NCI-H82 (cell line): ENCODE results near the gene NRG2.

ENCODE experiments used
- DNase-seq: peaks from one replicate; lab custom pipeline; 2025; lab: John Stamatoyannopoulos, UW

NRG2 gene

DNA sequence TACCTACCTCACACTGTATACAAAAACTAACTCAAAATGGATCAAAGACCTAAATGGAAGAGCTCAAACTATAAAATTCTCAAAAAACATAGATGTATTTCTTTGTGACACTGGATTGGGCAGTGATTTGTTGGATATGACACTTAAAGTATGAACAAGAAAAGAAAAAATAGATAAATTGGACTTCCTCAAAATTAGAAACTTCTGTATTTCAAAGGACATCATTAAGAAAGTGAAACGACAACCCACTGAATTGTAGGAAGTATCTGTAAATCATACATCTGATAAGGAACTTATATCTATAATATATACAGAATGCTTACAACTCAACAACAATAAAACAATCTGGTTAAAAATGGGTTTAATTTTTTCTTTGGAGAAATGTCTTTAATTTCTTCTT lies 96.7 kb downstream of the NRG2 start:
- DNase-seq, result no peak

DNA sequence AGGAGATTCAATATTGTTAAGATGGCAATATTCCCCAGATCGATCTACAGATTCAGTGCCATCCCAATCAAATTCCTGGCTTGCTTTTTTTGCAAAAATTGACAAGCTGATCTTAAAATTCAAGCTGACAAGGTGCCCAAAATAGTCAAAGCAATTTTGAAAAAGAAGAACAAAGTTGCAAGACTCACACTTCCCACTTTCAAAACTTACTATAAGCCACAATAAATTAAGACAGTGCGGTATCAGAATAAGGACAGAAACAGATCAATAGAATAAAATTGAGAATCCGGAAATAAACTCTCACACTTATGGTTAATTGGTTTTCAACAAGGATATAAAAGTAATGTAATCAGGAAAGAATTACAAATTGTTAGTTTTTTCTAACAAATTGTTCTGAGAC lies 97.1 kb downstream of the NRG2 start:
- no peak for DNase-seq

DNA sequence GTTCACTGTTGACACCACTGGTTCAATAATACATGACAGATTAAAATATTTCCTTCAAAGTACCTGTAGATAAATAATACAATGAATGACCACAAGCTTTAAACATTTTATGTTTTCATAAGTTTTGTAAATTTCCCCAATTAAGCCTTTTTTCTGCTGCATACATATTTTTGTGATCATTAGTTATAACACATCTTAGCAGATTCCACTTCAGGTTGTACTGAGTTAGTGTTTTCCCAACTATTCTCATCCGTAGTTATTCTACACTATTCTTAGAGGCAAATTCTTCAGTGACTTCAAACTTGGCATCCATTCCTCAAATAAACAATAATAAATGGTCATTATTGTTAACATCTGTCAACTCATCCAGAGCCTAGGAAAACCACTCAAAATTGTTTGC lies 100.9 kb downstream of the NRG2 start:
- DNase-seq, result no peak

DNA sequence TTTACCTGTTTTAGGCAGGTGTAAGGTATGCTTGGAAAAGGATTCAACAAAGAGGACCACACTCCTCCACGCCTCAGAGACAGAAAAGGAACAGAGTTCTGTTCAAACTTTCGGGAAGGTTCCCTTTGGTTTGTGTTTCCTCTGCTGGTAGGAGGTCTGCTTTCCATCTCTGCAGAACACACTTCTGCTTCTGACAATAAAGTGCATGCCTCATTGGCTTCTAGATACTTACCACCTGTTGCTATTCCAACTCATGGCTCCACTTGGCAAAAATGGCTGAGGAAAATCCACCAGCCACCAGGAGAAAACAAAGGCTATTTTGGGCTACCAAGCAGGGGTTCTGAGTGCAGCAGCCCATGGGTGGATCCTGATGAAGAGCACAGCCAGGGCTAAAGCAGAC lies 112.7 kb downstream of the NRG2 start:
- DNase-seq, result no peak

DNA sequence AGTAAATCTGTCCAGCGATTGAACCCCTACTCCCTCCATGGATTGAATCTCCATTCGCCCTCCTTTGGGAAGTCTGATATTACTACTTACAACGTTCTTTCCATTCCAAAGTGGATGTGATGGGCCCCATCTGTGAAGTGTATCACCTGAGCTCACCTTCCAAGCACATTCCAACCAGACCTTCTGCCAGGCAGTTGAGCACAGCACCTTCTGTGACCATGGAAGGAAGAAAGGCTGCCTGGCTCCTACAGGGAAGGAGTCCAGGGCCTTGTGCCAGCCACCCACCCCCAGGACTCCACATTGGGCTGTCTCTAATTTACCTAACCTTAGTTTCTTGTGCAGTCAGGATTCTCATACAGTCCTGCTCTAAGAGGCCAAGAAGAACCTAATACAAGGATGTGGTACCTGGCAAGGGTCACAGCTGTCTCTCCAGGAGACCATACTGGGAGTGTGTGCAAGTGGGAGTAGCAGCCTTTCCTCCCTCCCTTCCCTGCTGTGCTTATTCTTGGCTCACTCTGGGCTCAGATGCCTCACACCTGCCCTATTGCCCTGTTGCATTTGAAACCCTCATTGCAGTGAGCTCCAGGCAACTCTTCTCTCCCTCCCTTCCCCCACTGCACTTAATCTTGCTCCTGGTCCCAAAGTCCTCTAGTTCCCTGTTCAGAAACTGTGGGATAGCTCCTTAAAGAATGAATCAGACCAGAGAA lies 116.1 kb downstream of the NRG2 start:
- DNase-seq, result no peak

DNA sequence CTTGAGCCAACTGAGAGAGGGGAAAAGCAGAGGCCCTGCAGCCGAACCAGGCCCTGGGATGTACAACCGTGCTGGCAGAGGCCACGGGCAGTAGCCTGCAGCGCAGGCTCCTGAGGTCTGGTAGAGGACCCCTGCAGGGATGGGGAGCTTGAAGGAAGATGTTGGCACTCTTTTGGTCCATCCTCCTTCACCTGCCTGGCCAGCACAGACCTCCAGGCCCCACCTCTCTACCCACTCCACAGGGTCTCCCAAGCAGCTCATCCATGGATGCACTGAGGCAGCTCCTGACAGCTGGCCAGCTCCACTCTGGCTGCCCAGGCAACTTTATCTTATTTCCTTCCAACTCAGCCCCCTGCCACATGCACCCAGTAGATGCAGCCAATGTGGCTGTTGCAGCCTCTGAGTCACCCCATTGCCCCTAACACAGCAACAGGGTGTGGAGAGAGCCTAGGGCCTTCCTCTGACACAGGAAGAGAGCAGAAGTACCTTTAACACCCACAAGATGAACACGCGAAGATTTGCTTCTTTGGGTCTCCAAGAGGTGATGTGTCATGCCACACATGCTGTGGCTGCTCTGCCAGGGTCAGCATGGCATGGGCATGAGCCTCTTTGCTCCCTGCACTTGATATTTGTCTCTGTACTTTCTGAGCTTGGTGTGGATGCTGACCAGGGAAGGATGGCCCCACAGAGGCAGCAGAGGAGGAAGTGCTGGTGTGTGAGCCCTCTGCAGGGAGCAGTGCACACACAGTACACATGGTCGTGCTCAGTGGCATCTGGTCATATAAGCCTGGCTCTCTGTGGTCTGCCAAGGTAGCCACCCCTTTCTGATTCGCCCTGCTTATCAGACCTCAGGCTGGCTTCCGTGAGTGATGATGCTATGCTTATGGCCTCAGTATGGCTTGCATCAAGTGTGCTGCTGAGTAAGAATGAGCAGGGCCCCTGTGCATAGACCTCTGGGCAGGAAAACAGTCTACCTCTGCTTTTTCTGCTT lies 117.2 kb downstream of the NRG2 start:
- no peak for DNase-seq

DNA sequence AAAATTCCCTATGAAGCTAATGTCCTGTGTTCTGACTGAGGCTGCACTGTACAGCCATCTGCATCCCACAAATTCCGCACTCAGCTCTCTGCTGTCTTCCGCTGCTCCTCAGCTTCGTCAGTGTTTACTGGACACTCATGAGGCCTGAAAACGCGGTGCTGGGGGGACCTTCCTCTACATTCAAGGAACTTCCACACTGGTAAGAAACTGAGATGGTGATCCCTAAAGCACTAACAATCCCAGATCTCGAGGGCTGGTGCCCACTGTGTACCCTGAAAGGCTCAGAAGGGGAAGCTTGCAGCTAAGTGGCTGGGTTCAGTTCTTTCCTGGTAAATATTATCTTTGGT lies 117.9 kb downstream of the NRG2 start:
- no peak for DNase-seq

DNA sequence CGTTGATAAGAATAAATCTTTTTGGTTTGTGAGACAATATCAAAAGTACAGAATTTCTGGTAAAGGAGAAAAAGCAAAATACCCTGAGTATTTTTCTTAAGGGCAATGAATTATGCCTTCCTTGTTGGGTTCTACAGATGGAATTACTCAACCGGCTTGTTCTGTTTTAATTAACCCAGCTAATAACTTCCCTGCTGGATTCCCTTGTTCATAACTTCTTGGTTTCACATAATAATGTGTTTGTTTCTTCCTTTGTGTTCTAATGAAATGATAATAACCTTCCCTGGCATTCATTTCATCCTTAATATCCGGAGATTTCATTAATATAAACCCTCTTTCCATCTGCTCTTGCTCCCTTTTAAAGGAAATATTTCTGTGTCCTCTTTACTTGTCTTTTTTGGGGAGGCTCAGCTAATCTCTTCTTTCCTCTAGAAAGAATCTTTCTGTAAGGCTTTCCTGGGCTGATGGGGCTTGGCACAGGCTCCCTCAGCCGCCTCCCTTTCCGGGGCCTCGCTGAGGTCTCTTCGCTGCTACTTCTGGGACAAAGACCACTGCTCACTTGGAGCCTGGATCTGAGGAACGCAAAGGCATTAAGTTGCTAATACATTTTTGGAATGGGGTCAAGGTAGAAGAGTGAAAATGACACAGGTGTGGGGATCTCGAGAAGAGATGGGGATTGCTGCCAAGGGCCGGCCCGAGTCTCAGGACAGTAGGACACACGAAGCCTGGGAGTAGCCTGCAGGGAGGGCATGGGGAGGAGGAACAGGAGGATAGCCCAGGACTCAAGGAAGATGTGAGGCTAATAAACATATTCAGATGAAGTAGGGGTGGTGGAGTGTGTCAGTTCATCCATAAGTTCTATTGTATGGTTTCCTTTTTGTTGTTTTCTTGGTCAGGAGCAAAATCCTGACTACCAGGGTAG lies 118.5 kb downstream of the NRG2 start:
- no peak for DNase-seq

DNA sequence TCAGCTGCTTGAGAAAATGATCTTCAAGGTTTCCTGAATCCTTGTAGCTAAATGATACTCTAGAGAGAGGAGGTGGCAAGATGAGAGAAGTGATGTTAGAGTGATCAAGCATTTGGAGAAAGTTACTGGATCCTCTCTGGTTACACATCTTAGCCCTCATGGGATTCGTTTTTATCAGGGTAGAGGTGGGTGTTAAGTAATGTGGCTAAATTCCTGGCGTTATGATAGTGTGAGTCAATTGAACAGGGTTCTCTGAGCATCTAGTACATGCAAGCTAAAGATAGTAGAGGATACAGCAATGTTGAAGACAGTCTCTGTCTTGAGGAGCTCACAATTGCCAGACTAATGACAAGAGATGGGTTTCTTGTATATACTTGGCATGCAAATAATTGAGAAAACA lies 123.8 kb downstream of the NRG2 start:
- DNase-seq, result no peak

DNA sequence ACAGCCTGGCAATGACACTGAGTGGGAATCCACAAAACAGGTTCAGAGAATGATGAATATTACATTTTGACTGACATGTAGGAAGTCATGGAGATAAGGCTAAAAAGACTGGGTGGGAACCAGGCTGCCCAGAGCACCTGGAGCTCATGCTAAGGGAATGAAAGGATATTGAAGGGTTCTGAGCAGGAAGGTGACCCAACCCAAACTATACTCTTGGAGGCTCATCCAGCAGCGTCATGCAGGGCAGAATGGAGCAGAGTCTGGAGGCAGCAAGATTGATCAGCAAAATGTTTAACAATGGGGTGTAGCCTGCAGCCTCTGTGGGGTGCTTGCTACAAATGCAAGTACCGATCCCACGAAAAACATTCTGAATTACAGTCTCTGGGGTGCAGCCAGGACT lies 127.3 kb downstream of the NRG2 start:
- no peak for DNase-seq

DNA sequence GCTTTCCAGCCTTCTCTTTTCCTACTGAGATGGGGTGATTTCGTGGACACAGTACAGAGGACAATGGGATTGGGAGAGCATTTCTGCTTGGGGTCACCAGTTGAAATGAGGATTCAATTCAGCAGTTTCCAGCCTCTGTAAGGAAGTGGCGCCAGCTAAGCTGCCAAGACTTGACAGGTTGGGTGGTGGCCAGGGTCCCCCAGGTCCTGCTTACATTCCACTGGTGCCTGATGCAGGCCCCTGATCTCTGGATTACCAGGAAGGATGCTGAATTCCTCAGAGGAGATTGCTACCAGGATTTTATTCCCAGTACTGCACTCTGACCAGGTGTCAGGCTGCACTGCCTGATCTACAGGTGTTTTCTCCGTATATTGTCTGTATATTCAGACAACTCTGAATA lies 127.8 kb downstream of the NRG2 start:
- peak; percentile 37 for DNase-seq

DNA sequence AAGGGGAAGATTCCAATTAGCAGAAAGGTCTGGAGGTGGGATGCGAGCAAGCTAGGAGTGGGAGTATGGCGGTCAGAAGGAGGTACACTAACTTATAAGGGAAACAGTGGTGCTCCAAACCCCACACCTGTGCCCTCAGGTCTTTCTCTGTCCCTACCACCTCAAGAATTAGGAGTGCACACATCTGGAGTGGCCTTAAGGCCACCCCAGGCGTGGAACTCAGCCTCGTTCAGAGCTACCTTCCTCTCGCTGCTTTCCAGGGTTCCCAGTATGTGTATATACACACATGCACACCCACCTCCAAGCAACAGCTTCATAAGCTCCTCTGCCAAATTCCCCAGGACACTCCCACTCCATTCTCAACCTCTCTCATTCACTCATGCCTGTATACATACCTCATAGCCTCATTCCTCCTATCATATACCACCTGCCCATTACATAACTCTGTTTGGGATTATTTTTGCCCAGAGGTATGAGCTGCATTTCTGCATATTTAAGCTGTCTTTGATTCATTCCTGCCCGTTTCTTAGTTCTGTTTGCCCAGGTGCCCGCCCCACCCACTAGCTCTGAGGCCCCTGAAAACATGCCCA lies 128.8 kb downstream of the NRG2 start:
- DNase-seq, result no peak

DNA sequence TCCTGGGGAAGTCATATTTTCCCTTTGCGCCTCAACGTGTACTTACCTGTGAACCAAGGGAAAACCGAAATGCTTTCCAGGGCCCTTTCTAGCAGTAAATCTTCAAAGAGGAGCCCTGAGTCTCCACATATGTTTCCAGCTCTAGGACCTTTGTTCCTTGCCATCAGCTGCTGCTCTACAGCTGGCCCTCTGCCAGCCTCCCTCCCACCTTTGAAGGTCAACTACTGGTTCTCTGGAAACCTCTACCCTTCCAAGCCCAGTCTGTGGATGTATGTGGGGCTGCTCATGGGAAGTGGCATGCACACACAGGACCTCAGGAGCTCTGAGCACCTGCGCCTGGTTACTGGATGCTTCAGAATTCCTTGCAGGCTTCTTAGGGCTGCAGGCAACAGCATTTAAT lies 130.3 kb downstream of the NRG2 start:
- DNase-seq, result no peak

DNA sequence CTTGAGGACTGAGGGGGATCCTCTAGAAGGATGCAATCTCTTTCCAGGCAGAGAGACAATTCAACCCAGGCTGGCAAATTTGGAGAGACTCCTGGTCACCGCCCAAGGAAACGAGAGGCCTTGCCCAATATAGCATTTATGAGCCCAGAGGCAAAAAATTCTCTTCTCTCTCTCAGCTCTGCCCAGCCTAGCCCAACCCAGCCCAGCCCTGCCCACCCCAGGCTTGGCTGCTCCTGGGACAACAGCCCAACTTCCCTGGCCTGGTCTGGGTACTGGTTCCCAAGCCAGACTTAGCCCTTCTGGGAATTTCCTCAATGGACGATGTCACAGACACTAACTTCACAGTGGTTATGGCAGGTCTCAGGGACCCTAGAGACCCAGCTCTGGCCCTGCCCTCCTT lies 130.9 kb downstream of the NRG2 start:
- DNase-seq, result no peak

DNA sequence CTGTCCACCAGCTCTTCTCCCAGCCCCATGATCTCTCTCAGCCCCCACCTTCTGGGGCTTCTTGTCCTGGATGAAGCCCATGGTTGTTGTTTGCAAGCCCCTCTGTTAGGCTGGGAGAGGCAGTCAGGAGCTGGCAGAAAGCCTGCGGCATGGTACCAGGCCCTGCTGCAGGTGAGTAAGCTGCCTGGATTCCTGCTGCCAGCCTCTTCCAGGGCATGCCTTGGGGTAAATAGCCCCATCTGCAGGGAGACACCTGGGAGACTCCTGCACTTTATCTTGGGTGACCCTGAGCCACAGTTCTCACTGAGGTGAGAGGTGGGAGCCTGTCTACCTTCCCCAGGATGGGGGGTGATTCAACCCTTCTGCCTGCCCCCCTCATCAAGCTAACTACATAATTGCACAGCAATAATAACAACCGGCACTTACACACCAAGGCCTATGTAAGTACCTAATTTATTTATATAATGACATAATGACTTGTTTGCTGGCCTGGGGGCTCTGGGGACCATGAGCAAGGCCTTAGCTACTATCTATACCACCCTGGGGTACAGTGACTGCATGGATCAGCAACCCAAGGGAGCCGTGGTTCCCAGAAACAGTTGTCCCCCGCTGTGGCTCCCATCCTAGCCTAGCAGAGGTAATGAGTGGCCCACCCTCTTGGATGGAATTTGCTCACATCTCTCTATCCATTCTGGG lies 131.5 kb downstream of the NRG2 start:
- DNase-seq, result no peak

DNA sequence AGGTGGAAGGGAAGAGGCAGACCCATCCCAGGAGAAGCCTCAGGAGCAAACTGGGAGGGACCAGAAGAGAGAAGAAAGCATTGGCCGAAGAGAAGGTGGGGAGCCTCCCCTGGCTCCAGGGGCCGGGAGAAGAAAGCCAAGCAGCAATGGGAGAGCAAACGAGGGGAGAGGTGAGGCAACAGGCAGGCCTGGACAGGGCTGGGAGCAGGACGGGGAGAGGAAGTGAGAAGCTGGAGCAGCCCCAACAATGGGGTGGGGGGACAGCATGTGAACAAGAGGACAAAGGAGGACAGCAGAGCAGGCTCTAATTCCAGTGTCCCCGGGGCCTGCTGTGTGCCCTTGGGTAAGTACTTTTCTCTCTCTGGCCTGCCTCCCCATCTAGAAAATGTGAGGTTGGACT lies 132.2 kb downstream of the NRG2 start:
- DNase-seq, result no peak

DNA sequence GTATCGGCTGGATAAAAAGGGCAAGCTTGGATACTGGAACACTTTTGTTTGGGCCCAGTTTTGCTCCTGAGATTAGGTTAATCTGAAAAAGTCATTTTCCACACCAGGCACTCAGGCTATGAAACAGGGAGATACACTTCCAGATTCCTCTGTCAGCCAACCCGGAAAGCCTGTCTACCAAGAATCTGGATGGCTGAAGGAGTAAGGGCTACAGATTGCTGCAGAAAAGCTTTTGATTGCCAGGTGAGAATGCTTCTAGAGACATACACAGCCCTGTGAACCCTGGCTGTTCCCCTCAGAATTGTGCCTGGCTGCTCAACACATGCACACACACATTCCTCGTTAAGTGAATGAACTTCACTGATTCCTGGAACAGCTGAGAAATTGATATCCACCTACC lies 133.1 kb downstream of the NRG2 start:
- DNase-seq, result no peak

DNA sequence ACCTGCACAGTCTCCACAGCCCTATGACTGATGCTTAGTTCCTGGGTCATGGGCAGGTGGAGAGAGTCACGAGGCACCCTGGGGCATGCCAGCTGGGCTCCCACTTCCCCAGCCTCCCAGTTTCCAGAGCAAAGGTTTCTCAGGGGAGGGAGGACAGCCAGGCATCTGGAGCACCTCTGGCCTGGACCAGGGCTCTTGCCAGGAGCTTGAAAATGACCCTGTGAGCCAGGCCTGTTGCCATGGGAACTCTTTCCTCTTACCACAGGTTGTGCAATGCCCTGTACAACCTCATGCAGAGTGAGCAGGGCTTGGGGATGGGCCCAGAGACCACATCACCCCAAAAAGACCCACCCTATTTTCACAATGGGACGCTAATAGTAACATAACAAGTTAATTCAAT lies 134.3 kb downstream of the NRG2 start:
- no peak for DNase-seq

DNA sequence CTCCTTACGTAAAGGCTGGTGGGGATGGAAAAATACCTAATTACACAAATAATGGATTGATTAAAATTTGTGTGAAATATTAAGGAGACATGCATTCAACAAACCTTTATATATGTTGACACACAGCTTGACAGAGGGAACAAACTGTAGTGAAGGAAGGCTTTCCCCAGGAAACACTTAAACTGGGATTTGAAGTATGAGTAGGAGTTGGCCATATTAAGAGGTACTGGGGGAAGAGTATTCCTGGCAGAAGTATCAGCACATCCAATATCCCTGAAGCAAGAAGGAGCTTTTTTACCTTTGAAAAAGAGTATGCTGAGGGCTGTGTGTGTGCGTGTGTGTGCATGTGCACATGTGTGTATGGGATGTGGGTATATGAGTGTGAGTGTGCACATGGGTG lies 136.4 kb downstream of the NRG2 start:
- no peak for DNase-seq

DNA sequence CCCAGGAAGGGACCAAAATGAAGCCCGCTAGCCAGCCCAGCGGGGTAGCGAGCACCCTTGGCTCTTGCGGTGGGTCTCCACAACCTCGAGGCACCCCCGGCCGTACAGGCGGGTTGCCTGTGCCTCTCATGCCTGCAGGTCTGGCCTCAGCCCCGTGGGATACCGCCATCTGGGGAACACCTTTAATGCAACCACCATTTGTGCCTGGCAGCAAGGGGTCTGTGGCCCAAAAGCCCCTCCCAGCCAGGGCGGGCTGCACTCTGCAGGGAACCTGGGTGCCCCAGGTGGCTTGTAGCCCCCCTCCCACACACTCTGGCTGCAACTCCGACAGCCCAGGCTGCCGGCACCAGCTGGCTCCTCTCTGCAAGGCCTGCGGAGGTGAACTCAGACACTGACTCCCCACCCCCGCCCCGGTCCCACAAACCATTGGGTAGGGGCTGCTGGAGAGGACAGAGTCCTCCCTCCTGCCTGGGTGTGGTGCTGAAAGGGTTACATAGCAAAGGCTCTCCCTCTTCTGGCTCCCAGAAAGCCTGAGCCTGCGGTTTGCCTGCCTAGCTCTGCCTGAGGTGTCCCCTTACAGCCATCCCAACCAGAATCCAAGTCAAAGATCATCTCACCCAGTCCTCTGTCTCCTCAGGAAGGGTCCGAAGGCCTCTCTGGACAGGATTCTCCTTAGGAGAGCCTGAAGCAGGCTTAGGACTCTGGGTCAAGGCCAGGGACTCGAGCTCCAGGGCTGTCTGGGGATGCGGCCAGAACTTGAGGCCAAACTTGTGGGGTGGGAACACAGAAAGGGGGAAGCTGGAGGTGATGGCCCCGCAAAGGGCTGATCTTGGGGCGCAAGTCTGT lies 138.1 kb downstream of the NRG2 start:
- DNase-seq, result no peak

DNA sequence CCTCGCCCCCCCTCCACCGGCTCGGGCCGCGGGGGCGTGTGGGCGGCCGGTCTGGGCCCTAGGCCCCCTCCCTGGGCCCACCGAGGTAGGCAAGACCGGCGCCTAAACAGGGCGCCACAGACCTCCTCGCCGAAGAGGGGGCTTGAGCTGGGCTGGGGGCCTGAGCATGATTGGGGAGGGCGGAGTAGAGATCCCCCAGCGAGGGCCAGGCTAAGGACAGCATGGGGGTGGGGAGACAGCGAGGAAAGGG lies 138.6 kb downstream of the NRG2 start:
- no peak for DNase-seq
